GM12891 (cell line): Measurements from ENCODE around the gene TENM4.

Experiments
- PAX5 ChIP-seq: IDR thresholded peaks from 2 replicates; pipeline ENCODE4 v1.6.1; 2011; ENCODE audit warnings: low read length, moderate library complexity, mild to moderate bottlenecking; ENCODE audit not compliant: insufficient read depth, severe bottlenecking
- POLR2A ChIP-seq: IDR thresholded peaks from 2 replicates; pipeline ENCODE4 v1.6.1; 2011; ENCODE audit warnings: low read depth, low read length, control low read depth
- POLR2AphosphoS5 ChIP-seq: IDR thresholded peaks from 2 replicates; pipeline ENCODE4 v1.6.1; 2011; ENCODE audit warnings: low read depth, low read length, control low read depth
- SPI1 ChIP-seq: IDR thresholded peaks from 2 replicates; pipeline ENCODE4 v1.6.1; 2011; ENCODE audit warnings: low read depth, low read length, control low read depth

DNA sequence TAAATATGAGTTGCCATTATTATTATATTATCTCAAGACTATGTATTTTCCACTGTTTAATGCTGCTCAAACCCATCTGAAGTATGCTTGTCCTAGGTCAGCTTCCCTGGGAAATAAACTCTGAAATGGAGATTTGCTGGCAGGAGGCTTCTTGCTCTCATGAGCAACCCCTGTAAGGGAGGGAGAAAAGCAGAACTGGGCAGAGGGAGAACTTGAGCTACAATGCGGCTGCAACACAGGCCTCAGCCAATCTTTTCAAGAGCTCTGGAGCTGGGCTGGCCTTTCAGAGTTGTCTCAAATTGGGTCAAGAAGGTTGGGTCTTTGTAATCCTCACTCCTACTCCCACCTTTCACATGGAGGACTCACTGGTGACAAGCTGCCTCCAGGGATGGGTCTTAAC is 412.6 kb downstream of the TENM4 start:
- TF ChIP-seq POLR2A (no peak), PAX5 (no peak), SPI1 (peak; percentile 68), POLR2AphosphoS5 (no peak)
